Esophagus squamous epithelium (tissue), 4 donors: ENCODE results near the gene ARHGEF3.

ENCODE experiments used
- POLR2A ChIP-seq, 4 donors: fragments of 450-650 bp; IDR thresholded peaks; one replicate each; pipeline ENCODE4 v1.6.1; 2017; ENCODE audit warnings: antibody characterized with exemption in 4 of 4, mild to moderate bottlenecking in 4 of 4, moderate library complexity in 3 of 4
- TF ChIP-seq, protein P1 (sequence below), 6 experiments: fragments of 450-650 bp in 4 of 6; fragments of 200-600 bp in 2 of 6; sonication (generic) in 2 of 6; IDR thresholded peaks; one replicate each; pipeline ENCODE4 v1.5.1; 2016 to 2019; ENCODE audit warnings: antibody characterized with exemption in 6 of 6, mild to moderate bottlenecking in 4 of 6, moderate library complexity in 4 of 6

DNA sequence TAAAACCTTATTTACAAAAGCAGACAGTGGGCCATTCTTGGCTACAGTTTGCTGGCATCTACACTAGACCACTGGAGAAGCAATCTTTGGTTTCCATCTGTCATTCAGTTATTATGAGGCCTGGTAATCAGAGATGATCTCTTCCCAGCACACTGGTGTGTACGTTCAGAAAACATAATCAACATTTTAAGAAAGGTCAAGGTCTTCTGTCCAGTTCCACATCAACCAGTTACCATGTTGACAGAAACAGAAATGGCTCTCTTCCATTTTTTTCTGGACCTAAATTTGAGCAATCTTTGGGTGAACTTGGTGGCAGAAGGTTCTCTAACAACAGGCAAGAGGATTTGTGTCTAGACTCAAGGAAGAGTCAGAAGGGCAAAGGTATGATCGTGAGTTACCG is 29.8 kb upstream of the ARHGEF3 start:
- TF ChIP-seq, protein P1, sequence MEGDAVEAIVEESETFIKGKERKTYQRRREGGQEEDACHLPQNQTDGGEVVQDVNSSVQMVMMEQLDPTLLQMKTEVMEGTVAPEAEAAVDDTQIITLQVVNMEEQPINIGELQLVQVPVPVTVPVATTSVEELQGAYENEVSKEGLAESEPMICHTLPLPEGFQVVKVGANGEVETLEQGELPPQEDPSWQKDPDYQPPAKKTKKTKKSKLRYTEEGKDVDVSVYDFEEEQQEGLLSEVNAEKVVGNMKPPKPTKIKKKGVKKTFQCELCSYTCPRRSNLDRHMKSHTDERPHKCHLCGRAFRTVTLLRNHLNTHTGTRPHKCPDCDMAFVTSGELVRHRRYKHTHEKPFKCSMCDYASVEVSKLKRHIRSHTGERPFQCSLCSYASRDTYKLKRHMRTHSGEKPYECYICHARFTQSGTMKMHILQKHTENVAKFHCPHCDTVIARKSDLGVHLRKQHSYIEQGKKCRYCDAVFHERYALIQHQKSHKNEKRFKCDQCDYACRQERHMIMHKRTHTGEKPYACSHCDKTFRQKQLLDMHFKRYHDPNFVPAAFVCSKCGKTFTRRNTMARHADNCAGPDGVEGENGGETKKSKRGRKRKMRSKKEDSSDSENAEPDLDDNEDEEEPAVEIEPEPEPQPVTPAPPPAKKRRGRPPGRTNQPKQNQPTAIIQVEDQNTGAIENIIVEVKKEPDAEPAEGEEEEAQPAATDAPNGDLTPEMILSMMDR (IDR thresholded peaks at IDR 0.05), result no peak
- TF ChIP-seq POLR2A (IDR thresholded peaks at IDR 0.05), result no peak
